A673 (cell line): ENCODE data around the gene PGGHG. TPM values are rescaled to one million over a fixed set of nuclear protein-coding genes. Genes with fewer than 3 reads are reported as not detected.
"Not testable (repeated sequence)": the region's sequence is repeated elsewhere in the genome, so short reads cannot be mapped to it uniquely, and the experiment has no call there.

Experiments used
- BruUV-seq: library from RNA; stranded (reverse); fragments of 400-500 nt; replicated peaks from 2 replicates; lab custom pipeline; 2021; lab: Mats Ljungman, UMichigan
- CTCF ChIA-PET: fragments of 300-600 bp; sonication (Branson Sonifier 250); formaldehyde crosslinking; loops from one replicate; lab custom pipeline; 2022; ENCODE audit warnings: antibody characterized with exemption; lab: Charles Lee
- POLR2A ChIA-PET: fragments of 300-600 bp; sonication (Branson Sonifier 250); formaldehyde crosslinking; loops from one replicate; lab custom pipeline; 2022; ENCODE audit warnings: antibody characterized with exemption; ENCODE audit not compliant: low non-redundant PET; lab: Charles Lee
- DNase-seq: peaks from one replicate; pipeline ENCODE4 v3.0.0-alpha.2; 2015; ENCODE audit warnings: low spot score
- H3K27ac ChIP-seq: fragments of 200-600 bp; sonication (generic); 2 replicates; pipeline ENCODE4 v1.5.1; 2016; ENCODE audit warnings: mixed run types, low read depth, mild to moderate bottlenecking, mixed read lengths, antibody characterized with exemption, low read length; ENCODE audit not compliant: poor library complexity, severe bottlenecking
- H3K27me3 ChIP-seq: fragments of 200-600 bp; sonication (generic); replicated peaks from 2 replicates; pipeline ENCODE4 v1.6.1; 2017; ENCODE audit warnings: mixed run types, low read depth, mild to moderate bottlenecking, mixed read lengths, antibody characterized with exemption, low read length; ENCODE audit not compliant: insufficient read depth, poor library complexity
- H3K36me3 ChIP-seq: fragments of 200-600 bp; sonication (generic); 2 replicates; pipeline ENCODE4 v1.6.1; 2016; ENCODE audit warnings: mixed run types, mild to moderate bottlenecking, mixed read lengths, antibody characterized with exemption, low read length; ENCODE audit not compliant: insufficient read depth, poor library complexity, severe bottlenecking
- H3K4me1 ChIP-seq: fragments of 200-600 bp; sonication (generic); 2 replicates; pipeline ENCODE4 v1.6.1; 2017; ENCODE audit warnings: mixed run types, mild to moderate bottlenecking, mixed read lengths, antibody characterized with exemption, low read length; ENCODE audit not compliant: insufficient read depth, poor library complexity, severe bottlenecking
- H3K4me3 ChIP-seq: fragments of 200-600 bp; sonication (generic); 2 replicates; pipeline ENCODE4 v1.5.1; 2016; ENCODE audit warnings: low read depth, mixed run types, mild to moderate bottlenecking, mixed read lengths, low read length; ENCODE audit not compliant: poor library complexity, severe bottlenecking
- H3K9me3 ChIP-seq: fragments of 200-600 bp; sonication (generic); 2 replicates; pipeline ENCODE4 v1.6.1; 2016; ENCODE audit warnings: mixed run types, low read depth, mild to moderate bottlenecking, mixed read lengths, antibody characterized with exemption, low read length; ENCODE audit not compliant: poor library complexity, severe bottlenecking
- EZH2 ChIP-seq: fragments of 200-600 bp; sonication (generic); IDR thresholded peaks from 2 replicates; pipeline ENCODE4 v1.6.1; 2017; ENCODE audit warnings: borderline replicate concordance, low read depth, mild to moderate bottlenecking, mixed read lengths, antibody characterized with exemption, low read length; ENCODE audit not compliant: poor library complexity, severe bottlenecking
- intact Hi-C: fragments of 100-400 bp; cut with micrococcal nuclease; formaldehyde crosslinking; loops from one replicate; pipeline ENCODE4 v1.10.0; 2022; ENCODE audit not compliant: unreplicated experiment
- total RNA-seq: library from RNA; stranded (reverse); gene quantifications from 2 replicates; pipeline ENCODE4 v1.2.3, GENCODE V29; 2021
- TF ChIP-seq, protein P1 (sequence below): fragments of 300-800, 200-600 bp; sonication (generic); conservative IDR thresholded peaks from 2 replicates; pipeline ENCODE4 v1.5.1; 2017; ENCODE audit warnings: low read depth, mild to moderate bottlenecking, antibody characterized with exemption, low read length, moderate library complexity, mixed read lengths

Gene PGGHG
- total RNA-seq, 1 experiment from 2014 or later, result 5.4 TPM

DNA sequence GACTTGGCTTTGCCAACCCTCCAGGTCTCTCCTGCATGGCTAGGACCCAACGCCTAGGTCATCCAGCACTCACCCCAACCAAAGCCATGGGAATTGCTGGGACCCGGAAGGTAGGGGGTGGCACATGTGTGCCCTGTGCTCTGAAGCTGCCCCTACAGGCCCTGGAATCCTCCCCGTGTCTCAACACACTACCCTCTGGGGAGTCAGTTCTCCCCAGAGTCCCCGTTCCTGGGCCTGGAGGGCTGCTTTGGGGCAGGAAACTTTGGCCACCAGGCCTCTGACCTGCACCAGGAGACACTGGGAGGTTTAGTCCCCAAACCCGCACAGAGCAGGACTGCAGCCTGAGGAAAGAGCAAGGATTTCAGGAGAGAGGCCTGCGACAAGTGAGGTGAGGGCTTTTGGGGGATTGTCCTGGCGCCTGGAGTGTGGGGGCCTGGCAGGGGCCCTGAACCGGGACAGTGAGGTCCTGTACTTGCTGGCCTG is 24.4 kb downstream of the PGGHG start:
- Histone ChIP-seq H3K27me3 (no peaks in the 10 kb centered on the region), H3K9me3 (no peaks in the 10 kb centered on the region), H3K4me1 (peaks cover 21% of the 10 kb centered on the region), H3K27ac (peak overlapping the region; percentile 81), H3K4me3 (no peak overlapping the region), H3K36me3 (no peaks in the 10 kb centered on the region)
- intact Hi-C loops, result no loop called here
- ChIA-PET CTCF (no interaction called here), POLR2A (no interaction called here)
- no peak for DNase-seq
- no TSS peak for BruUV-seq
- TF ChIP-seq EZH2, result no peak
- TF ChIP-seq, protein P1, sequence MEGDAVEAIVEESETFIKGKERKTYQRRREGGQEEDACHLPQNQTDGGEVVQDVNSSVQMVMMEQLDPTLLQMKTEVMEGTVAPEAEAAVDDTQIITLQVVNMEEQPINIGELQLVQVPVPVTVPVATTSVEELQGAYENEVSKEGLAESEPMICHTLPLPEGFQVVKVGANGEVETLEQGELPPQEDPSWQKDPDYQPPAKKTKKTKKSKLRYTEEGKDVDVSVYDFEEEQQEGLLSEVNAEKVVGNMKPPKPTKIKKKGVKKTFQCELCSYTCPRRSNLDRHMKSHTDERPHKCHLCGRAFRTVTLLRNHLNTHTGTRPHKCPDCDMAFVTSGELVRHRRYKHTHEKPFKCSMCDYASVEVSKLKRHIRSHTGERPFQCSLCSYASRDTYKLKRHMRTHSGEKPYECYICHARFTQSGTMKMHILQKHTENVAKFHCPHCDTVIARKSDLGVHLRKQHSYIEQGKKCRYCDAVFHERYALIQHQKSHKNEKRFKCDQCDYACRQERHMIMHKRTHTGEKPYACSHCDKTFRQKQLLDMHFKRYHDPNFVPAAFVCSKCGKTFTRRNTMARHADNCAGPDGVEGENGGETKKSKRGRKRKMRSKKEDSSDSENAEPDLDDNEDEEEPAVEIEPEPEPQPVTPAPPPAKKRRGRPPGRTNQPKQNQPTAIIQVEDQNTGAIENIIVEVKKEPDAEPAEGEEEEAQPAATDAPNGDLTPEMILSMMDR, result no peak

DNA sequence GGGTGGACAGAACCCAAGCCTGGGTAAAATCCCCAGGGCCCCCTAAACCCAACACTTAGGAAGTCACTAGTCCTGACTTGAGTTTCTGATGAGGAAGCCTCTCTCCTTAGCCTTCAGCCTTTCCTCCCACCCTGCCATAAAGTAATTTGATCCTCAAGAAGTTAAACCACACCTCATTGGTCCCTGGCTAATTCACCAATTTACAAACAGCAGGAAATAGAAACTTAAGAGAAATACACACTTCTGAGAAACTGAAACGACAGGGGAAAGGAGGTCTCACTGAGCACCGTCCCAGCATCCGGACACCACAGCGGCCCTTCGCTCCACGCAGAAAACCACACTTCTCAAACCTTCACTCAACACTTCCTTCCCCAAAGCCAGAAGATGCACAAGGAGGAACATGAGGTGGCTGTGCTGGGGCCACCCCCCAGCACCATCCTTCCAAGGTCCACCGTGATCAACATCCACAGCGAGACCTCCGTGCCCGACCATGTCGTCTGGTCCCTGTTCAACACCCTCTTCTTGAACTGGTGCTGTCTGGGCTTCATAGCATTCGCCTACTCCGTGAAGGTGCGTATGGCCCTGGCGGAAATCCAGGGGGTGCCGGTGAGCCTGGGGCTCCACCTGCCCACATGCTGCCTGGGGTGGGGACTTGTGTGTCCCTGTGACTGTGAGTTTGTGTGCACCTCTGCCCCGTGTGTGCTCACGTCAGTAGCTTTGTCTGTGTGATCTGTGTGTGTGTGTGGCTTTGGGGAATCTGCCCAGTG is 25.0 kb downstream of the PGGHG start, which contains the start of gene IFITM1:
TSS of gene IFITM1 (plus strand) at position 254 of the 767 bp plus-strand sequence. CDS start at position 385, 131 bp downstream.
- TSS peak; percentile 81 for BruUV-seq
- peak within 1 kb of the TSS; percentile 55 for H3K4me3 ChIP-seq

DNA sequence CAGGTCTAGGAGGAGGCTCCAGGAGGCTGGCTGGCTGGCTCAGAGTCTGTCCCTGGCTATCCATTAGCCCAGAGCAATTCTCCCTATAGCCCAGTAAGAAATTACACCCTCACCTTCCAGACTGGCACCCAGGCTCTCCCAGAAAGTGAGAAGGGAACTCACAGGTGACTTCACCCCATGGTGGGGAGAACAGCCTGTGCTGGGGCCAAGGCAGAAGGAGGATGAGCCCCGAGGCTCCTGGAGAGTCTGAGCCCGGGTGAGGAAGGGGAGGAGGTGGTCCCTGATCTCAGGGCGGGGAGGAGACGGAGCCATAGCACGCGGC is 25.6 kb downstream of the PGGHG start:
- POLR2A ChIA-PET, DNase-seq, BruUV-seq, CTCF ChIA-PET, H3K27me3 ChIP-seq, intact Hi-C loops, H3K36me3 ChIP-seq, H3K9me3 ChIP-seq: not testable (repeated sequence)
- Histone ChIP-seq H3K4me1 (peaks cover 18% of the 10 kb centered on the region), H3K4me3 (peak overlapping the region; percentile 55), H3K27ac (peak overlapping the region; percentile 81)

More for the DNA sequence above, 25.0 kb downstream of the PGGHG start, which contains the start of gene IFITM1:
- ChIA-PET POLR2A (no interaction called here), CTCF (no interaction called here)
- intact Hi-C loops, result no loop called here
- DNase-seq, result peak; percentile 84
- no peaks in the 10 kb centered on the region for H3K9me3 ChIP-seq
- H3K36me3 ChIP-seq, result no peaks in the 10 kb centered on the region
- H3K27ac ChIP-seq, result peak within 1 kb of the TSS; percentile 81
- H3K4me1 ChIP-seq, result peaks cover 20% of the 10 kb centered on the region
- no peaks in the 10 kb centered on the region for H3K27me3 ChIP-seq
- TF ChIP-seq, protein P1, result no peak
- no peak for TF ChIP-seq EZH2
